NCI-H1105 treated with DMSO at 0.1 percent for 48 hours (cell line): ENCODE measurements around the gene NTRK3.
"Not testable (repeated sequence)": the region's sequence is repeated elsewhere in the genome, so short reads cannot be mapped to it uniquely, and the experiment has no call there.

Experiments
- DNase-seq: peaks from one replicate; lab custom pipeline; 2025; lab: John Stamatoyannopoulos, UW

NTRK3 gene

DNA sequence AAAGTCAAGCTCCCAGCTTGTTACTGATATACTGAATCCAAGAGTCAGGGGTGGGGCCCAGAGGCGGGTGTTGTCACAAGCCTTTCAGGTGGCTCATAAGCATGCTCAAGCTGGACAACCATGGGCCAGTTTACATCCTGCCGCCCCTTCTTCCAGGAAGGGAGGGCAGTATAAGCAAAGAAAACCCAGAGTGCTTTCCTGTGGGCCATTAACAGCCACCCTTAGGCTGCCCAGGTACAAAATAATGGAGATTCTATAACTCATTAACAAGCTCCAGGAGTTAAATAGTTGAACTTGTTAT is 183.2 kb downstream of the NTRK3 start:
- no peak for DNase-seq

DNA sequence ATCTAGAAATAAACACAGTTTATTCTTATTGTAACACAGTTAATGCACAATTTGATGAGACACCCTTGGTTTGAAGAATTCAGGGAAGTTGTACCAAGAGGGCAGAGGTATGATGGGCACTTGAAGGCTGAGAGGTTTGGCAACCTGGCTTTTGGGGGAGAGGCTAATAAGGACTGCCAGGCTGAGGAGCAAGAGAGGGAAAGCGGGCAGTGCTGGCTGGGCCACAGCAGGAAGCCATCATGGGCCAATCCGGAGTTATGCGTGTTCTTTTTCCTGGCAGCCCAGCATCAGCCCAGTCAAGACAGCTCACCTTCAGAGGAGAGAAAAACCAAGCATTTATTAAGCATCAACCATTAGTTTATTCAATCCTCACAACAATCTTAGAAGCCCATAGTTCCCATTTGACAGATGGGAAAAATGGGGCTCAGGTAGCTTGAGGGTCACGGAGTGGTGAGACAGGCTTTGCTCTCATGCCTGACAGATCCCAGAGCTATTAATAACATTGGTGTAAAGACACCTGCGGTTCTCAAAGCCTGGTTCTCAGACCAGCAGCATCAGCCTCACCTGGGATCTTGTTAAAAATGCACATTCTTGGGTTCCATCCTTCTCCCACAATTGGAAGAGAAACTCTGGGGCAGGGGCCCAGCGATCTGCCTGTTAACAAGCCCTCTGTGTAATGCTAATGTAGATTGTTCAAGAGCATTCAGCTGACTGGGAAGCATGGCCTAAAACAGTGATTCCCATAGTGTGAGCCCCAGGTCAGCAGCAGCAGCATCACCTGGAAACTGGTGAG is 183.7 kb downstream of the NTRK3 start:
- DNase-seq, result no peak

DNA sequence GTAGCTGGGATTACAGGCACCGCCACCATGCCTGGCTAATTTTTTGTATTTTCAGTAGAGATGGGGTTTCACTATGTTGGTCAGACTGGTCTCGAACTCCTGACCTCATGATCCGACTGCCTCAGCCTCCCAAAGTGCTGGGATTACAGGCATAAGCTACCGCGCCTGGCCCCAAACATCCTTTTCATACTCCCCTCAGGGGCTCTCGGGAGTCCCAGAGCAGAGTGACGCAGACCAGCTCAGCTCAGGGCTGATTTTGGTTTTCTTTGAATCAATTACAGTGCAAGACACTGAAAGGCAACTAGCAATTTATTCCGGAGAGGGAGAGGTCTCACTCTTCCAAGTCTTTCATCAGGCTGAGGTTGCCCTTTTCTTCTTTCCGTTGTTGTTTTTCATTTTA is 184.4 kb downstream of the NTRK3 start:
- DNase-seq, result not testable (repeated sequence)

DNA sequence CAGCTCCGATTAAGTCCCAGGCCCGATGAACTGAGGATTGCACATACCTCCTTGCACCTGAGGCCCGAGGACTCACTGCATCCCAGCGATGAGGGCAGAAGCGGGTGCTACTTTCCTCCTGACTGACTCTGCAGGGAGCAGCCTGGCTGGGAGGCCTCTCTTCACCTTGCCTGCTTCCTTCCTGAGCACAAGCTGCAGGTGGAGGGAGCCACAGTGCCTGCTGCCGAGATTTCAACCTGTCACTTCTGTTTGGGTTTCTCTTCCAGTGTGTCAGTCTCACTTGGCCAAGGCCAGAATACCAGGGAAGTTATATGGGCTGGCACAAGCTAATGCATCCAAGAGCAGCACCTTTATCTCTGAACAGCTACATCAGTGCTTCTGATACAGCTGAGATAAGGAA is 185.4 kb downstream of the NTRK3 start:
- DNase-seq, result no peak

GRCh38 chr15:88069561-88069960 is 187.0 kb downstream of the NTRK3 start:
- DNase-seq, result no peak

DNA sequence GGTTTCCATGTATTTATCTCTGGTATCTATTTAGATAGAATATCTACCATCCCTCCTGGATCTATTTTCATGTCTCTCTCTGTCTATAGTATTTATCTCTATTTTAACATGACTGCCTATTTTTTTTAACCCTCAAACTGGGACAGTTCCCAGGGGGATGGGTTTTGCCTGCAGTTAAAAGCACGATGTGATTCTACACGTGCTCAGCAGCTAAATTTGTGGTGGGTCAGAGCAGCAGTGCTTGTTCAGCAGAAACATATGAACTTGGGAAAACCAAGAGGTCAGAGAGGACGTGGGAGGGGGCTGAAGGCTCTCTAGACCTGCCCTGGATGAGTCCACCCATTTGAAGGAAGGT is 189.2 kb downstream of the NTRK3 start:
- DNase-seq, result no peak

DNA sequence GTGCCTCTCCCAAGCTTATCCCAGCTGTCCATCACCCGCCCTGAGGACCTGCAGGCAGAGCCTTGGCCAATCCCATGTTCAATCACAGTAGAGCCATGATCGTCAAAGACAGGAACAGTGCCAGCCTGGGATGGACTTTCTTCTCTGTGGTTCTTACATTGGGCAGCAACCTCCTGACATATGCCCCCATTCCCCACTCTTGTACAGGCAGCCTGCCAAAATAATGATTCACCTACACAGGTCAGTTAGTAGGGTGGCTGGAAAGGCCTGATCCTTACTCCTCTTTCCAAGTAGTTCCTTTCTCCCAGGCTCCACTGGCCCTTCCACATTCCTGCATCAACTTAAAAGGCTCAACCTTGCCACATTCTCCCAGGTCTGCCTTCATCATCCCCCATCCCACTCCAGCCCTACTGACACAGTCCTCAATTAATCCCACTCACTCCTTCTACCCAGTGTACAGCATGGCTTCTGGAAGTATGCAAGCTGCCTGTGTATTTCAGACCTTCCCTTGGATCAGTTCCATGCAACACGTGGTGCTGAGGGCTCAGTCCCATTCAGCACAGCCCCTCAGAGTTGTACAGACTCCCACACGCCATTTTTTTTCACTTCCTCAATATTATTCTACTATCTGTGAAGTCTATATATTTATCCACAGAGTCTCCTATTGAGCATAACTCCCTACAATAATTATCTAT is 189.8 kb downstream of the NTRK3 start:
- DNase-seq, result no peak

DNA sequence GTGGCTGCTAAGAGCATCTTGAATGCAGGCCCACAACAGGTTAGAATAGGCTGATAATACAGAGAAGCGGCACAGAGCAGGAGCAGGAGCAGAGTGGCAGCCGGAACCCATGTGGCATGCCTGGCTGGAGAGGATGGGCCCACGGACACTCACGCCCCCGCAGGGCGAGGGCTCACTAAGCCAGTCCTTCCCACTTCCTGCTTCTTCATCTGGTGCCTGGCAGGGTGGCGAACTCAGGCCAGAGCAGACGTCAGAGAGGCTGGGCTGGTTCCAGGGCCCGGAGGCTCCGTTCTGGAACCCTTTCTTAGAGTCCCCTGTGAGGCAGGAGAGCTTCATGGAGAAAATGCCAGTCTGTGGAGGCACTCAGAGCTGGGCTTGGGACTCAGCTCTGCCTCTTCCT is 195.1 kb downstream of the NTRK3 start:
- DNase-seq, result no peak

DNA sequence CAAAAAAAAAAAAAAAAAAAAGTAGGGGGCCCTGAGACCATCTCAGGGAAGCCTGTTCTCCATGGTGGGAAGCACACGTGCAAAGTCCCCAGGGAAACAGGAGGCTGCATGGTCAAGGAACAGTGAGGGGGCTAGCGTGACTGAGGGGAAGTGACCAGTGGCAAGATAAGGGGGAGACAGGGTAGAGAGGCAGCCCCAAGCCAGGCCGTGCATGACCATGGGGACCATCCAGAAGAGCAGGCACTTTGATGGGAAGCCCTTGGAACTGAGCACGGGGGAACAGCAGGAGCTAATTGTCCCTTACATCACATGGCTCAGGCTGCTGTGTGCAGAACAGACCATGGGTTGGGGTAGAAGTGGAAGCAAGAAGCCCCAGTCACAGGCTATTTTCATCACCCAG is 196.2 kb downstream of the NTRK3 start:
- no peak for DNase-seq

DNA sequence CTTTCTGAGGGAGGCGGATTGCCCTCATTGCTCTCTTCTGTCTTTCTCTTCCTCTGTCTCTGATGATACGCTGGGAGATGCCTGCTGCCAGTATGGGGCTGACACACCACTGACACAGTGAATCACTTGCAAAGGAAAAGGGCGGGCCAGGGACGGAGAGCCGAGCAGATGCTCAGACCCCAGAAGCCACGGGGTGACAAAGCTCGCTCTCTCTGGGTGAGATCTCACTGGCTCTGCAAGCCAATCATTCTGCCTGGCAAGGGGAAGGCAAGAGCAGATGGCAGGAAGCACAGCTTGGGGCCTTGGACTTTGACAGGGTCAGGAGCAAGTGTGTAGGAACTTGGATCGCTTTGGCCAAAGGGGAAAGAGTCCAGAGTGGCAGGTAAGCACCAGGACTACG is 198.7 kb downstream of the NTRK3 start:
- no peak for DNase-seq

DNA sequence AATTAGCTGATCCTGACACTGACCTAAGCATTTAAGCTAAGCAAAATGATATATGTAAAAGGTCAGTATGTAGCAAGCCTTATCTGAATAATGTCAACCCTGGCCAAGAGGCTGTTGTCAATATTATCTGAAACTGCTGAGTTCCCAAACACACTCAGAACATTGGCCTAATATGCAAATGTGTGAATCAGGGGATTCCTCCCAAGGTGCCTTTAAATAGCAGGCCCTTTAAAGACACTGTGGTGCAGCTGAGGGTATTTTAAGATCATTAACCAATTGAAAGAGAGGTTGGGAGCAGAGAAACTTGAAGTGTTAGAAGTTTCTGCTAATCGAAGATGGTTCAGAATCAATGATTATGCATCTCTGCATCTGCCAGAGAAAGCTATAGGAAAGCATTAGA is 207.0 kb downstream of the NTRK3 start:
- no peak for DNase-seq

- no peak for DNase-seq
Measured at GRCh38 chr15:88048755-88049154, 207.8 kb downstream of the NTRK3 start.

- no peak for DNase-seq
Measured at GRCh38 chr15:88048237-88048636, 208.3 kb downstream of the NTRK3 start.

GRCh38 chr15:88046576-88047129 is 209.9 kb downstream of the NTRK3 start:
- DNase-seq, result no peak

DNA sequence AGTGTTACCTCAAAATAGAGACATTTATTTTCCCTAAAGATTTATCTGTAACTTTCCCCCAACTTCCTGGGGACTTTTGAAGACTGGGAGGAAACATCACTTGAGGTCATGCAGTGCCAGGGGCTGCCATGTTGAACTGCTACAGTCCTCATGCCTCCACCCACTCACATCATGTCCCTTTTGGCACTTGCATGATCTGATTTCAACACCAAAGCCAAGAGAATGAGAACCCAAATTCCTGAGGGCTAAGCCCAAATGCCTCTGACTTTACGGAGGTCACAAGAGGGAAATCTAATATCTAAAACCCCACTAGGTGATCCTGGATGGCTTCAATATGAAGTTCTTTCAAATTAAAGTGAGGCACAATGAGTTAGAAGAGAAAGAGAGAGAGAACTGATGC is 213.1 kb downstream of the NTRK3 start:
- no peak for DNase-seq

- DNase-seq, result peak; percentile 45
Measured at GRCh38 chr15:88042047-88042446, 214.5 kb downstream of the NTRK3 start.

DNA sequence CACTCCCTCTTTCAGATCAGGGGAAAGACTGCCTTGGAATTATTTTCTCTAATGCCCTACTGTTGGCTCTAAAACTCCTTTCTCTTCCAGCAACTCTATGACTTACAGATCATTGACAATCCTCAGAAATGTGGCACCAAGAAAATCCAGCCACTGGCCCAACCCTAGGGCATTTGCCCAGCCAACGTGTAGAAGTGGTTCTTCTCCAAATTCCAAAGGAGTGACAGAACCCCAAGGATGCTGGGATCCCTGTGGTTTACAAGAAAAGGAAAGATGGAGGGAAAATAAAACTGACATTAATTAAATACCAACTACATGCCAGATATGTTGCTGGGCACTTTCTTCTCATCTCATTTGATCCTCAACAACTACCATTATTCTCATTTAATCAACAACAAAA is 216.0 kb downstream of the NTRK3 start:
- no peak for DNase-seq

DNA sequence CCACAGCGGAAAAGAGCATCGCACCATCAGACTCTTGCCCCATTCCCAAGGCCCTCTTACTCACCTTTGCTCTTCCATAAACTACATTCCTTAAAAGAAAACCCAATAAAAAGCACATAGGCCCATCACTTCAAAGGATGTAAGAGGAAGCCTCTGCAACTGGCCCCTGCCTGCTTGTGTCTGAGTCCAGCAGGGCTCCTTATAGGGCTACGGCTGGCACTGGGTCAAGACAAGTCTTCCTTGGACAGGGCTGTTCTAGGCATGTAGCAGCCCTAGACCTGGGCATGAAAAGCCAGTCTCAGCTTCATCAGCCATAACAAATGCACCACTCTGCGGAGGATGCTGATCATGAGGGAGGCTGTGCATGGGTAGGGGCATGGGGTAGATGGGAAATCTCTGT is 218.3 kb downstream of the NTRK3 start:
- no peak for DNase-seq

DNA sequence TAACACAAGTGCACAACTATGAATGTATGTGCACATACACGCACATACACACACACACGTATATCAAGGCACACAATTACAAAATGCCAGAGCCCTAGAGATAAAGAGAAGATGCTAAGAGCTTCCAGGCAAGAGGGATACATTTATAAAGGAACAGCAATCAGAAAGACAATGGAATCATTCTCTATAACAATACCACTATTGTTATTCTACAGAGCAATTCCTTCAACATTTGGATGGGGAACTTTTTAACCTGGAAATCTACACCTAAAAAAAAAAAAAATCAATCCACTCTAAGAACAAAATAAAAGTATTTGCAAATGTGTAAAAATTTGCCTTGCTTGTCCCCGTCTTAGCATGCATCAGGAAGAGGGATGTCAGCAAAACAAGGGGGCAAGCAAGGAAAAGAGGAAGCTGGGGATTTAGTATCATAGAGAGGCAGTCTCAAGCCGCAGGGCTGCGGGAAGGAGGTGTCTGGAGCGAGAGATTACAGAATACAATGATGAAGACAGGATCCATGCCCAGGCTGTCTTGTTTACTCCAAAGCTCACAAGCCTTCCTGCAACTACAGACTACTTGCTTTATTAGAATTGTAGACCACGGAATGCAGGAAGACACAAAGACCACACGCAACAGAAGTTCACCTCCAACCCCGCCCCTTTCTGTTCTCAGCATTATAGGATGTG is 220.2 kb downstream of the NTRK3 start:
- no peak for DNase-seq

DNA sequence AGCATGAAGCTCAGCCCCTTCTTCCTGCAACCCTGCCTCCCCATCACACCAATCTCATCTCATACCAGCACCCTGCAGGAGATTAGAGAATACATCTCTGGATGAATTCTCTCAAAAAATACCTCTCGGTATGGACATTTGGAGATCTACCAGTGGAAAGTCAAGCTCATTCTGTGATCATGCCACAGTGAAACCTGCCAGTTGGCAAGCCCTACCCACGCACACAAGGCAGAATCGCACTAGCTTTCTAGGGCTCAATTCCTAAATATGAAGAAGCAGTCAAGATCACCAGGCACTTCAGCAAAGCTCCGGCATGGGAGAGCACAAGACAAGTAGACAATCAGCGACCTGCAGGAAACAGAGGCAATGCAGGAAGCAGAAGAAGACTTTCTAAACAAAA is 221.2 kb downstream of the NTRK3 start:
- DNase-seq, result no peak

GRCh38 chr15:88033421-88033820 is 223.1 kb downstream of the NTRK3 start:
- not testable (repeated sequence) for DNase-seq

GRCh38 chr15:88032787-88033186 is 223.8 kb downstream of the NTRK3 start:
- DNase-seq, result no peak

DNA sequence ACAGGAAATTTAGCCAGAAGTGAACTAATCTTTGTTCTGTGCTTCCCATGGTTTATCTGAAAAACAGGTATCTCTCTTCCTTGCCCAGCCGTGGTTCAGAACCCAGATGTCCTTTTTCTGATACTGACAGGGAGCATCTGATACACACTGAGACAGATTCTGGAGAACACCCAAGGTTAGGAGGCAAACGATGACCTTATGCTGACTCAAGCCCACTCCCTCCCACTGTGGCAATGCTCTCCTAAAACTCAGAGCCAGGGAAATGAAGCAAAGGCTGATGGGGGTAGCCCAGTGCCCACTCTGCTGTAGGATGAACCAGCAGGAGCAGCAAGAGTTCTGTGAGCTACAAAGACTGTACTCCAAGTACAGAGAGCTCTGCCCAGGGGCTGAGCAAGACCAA is 225.1 kb downstream of the NTRK3 start:
- no peak for DNase-seq
